WTC11 (cell line): Measurements from ENCODE around the gene CLEC16A. TPM values are rescaled to one million over a fixed set of nuclear protein-coding genes. Genes with fewer than 3 reads are reported as not detected.

Experiments
- ATAC-seq: fragments of 200-7000 bp; cut with Tn5 transposase; 2 replicates; pipeline ENCODE4 v1.10.0; 2021; ENCODE audit warnings: mild to moderate bottlenecking, moderate library complexity
- CTCF ChIA-PET: fragments of 300-600 bp; sonication (Branson Sonifier 250); formaldehyde crosslinking; loops from one replicate; lab custom pipeline; 2021; ENCODE audit warnings: antibody characterized with exemption; lab: Charles Lee
- POLR2A ChIA-PET: fragments of 350-600 bp; sonication (Branson Sonifier 250); formaldehyde crosslinking; loops from one replicate; lab custom pipeline; 2021; ENCODE audit warnings: antibody characterized with exemption; lab: Charles Lee
- DNase-seq: peaks from one replicate; pipeline ENCODE4 v3.0.0; 2021; ENCODE audit warnings: low spot score
- H3K27ac Mint-ChIP-seq: 2 replicates; pipeline ENCODE4 v1.8.0; 2021; ENCODE audit warnings: mixed read lengths
- H3K27me3 Mint-ChIP-seq: 2 replicates; pipeline ENCODE4 v1.8.0; 2021; ENCODE audit warnings: low read depth, mild to moderate bottlenecking, moderate library complexity, mixed read lengths
- H3K36me3 Mint-ChIP-seq: 2 replicates; pipeline ENCODE4 v1.8.0; 2021; ENCODE audit warnings: mixed read lengths
- H3K4me1 Mint-ChIP-seq: 2 replicates; pipeline ENCODE4 v1.8.0; 2022; ENCODE audit warnings: mixed read lengths
- H3K4me3 Mint-ChIP-seq: 2 replicates; pipeline ENCODE4 v1.8.0; 2021; ENCODE audit warnings: mild to moderate bottlenecking, moderate library complexity, mixed read lengths
- H3K9me3 Mint-ChIP-seq: 2 replicates; pipeline ENCODE4 v1.8.0; 2021; ENCODE audit warnings: mixed read lengths
- ARID4B ChIP-seq: sonication (generic); formaldehyde crosslinking; IDR thresholded peaks from 2 replicates; pipeline ENCODE4 v1.8.0; 2023; ENCODE audit warnings: missing genetic modification reagents, mild to moderate bottlenecking, borderline replicate concordance
- CBFB ChIP-seq: sonication (generic); formaldehyde crosslinking; IDR thresholded peaks from 2 replicates; pipeline ENCODE4 v1.8.1; 2022; ENCODE audit warnings: mild to moderate bottlenecking, low read depth, missing genetic modification reagents
- CDX4 ChIP-seq: fragments of 250-450 bp; sonication (Bioruptor Pico); IDR thresholded peaks from 2 replicates; pipeline ENCODE4 v1.9.0; 2021; ENCODE audit warnings: moderate library complexity, mild to moderate bottlenecking, inconsistent platforms, borderline replicate concordance
- CREB1 ChIP-seq: sonication (generic); formaldehyde crosslinking; IDR thresholded peaks from 2 replicates; pipeline ENCODE4 v1.8.0; 2023; ENCODE audit warnings: mild to moderate bottlenecking, missing genetic modification reagents
- E2F1 ChIP-seq: sonication (generic); formaldehyde crosslinking; IDR thresholded peaks from 2 replicates; pipeline ENCODE4 v1.8.0; 2022; ENCODE audit warnings: mild to moderate bottlenecking, missing genetic modification reagents
- E2F4 ChIP-seq: sonication (generic); formaldehyde crosslinking; IDR thresholded peaks from 2 replicates; pipeline ENCODE4 v1.8.1; 2022; ENCODE audit warnings: low read depth, mild to moderate bottlenecking, moderate library complexity, missing genetic modification reagents, borderline replicate concordance
- E2F5 ChIP-seq: sonication (generic); formaldehyde crosslinking; IDR thresholded peaks from 2 replicates; pipeline ENCODE4 v1.8.1; 2022; ENCODE audit warnings: mild to moderate bottlenecking, moderate library complexity, missing genetic modification reagents
- EMX1 ChIP-seq: fragments of 250-450 bp; sonication (Bioruptor Pico); IDR thresholded peaks from 2 replicates; pipeline ENCODE4 v1.8.0; 2021; ENCODE audit warnings: mild to moderate bottlenecking
- FOXK1 ChIP-seq: sonication (generic); formaldehyde crosslinking; IDR thresholded peaks from 2 replicates; pipeline ENCODE4 v1.8.0; 2022; ENCODE audit warnings: mild to moderate bottlenecking, moderate library complexity, missing genetic modification reagents
- FOXP1 ChIP-seq: sonication (generic); formaldehyde crosslinking; IDR thresholded peaks from 2 replicates; pipeline ENCODE4 v1.8.0; 2022; ENCODE audit warnings: missing genetic modification reagents, mild to moderate bottlenecking, moderate library complexity, borderline replicate concordance
- GTF2I ChIP-seq: fragments of 250-450 bp; sonication (Bioruptor Pico); conservative IDR thresholded peaks from 2 replicates; pipeline ENCODE4 v1.4.0; 2021; ENCODE audit warnings: mild to moderate bottlenecking
- HMGXB4 ChIP-seq: sonication (generic); formaldehyde crosslinking; IDR thresholded peaks from 2 replicates; pipeline ENCODE4 v1.8.1; 2023; ENCODE audit warnings: mild to moderate bottlenecking, moderate library complexity, missing genetic modification reagents
- MAX ChIP-seq: sonication (generic); formaldehyde crosslinking; IDR thresholded peaks from 2 replicates; pipeline ENCODE4 v1.8.0; 2022; ENCODE audit warnings: mild to moderate bottlenecking, missing genetic modification reagents
- MXD4 ChIP-seq: fragments of 250-450 bp; sonication (Bioruptor Pico); IDR thresholded peaks from 2 replicates; pipeline ENCODE4 v1.8.0; 2021; ENCODE audit warnings: mild to moderate bottlenecking, moderate library complexity, borderline replicate concordance
- NFATC4 ChIP-seq: fragments of 250-450 bp; sonication (Bioruptor Pico); IDR thresholded peaks from 2 replicates; pipeline ENCODE4 v1.9.0; 2021; ENCODE audit warnings: mild to moderate bottlenecking
- NFE2L1 ChIP-seq: sonication (generic); formaldehyde crosslinking; IDR thresholded peaks from 2 replicates; pipeline ENCODE4 v1.8.1; 2023; ENCODE audit warnings: missing genetic modification reagents
- NR1H2 ChIP-seq: sonication (generic); formaldehyde crosslinking; IDR thresholded peaks from 2 replicates; pipeline ENCODE4 v1.9.0; 2021; ENCODE audit warnings: mild to moderate bottlenecking, moderate library complexity, missing genetic modification reagents
- PRRX2 ChIP-seq: fragments of 250-450 bp; sonication (Bioruptor Pico); IDR thresholded peaks from 2 replicates; pipeline ENCODE4 v1.8.0; 2021; ENCODE audit warnings: mild to moderate bottlenecking
- RELA ChIP-seq: sonication (generic); formaldehyde crosslinking; IDR thresholded peaks from 2 replicates; pipeline ENCODE4 v1.8.1; 2022; ENCODE audit warnings: missing genetic modification reagents, mild to moderate bottlenecking, borderline replicate concordance
- TCF7 ChIP-seq: sonication (generic); formaldehyde crosslinking; IDR thresholded peaks from 2 replicates; pipeline ENCODE4 v1.8.0; 2022; ENCODE audit warnings: mild to moderate bottlenecking, low read depth, missing genetic modification reagents, moderate library complexity
- TP53 ChIP-seq: sonication (generic); formaldehyde crosslinking; IDR thresholded peaks from 2 replicates; pipeline ENCODE4 v1.8.1; 2023; ENCODE audit warnings: mild to moderate bottlenecking, missing genetic modification reagents
- USF1 ChIP-seq: sonication (generic); formaldehyde crosslinking; IDR thresholded peaks from 2 replicates; pipeline ENCODE4 v1.8.0; 2022; ENCODE audit warnings: mild to moderate bottlenecking, missing genetic modification reagents
- ZBTB21 ChIP-seq: sonication (generic); formaldehyde crosslinking; IDR thresholded peaks from 2 replicates; pipeline ENCODE4 v1.8.1; 2023; ENCODE audit warnings: mild to moderate bottlenecking, missing genetic modification reagents, borderline replicate concordance
- ZNF138 ChIP-seq: sonication (generic); formaldehyde crosslinking; conservative IDR thresholded peaks from 2 replicates; pipeline ENCODE4 v1.8.1; 2022; ENCODE audit warnings: mild to moderate bottlenecking, moderate library complexity, missing genetic modification reagents
- ZNF317 ChIP-seq: sonication (generic); formaldehyde crosslinking; IDR thresholded peaks from 2 replicates; pipeline ENCODE4 v1.8.1; 2023; ENCODE audit warnings: low read depth, mild to moderate bottlenecking, moderate library complexity, missing genetic modification reagents, borderline replicate concordance
- ZNF671 ChIP-seq: fragments of 250-450 bp; sonication (Bioruptor Pico); IDR thresholded peaks from 2 replicates; pipeline ENCODE4 v1.8.0; 2021; ENCODE audit warnings: mild to moderate bottlenecking
- total RNA-seq: library from RNA; stranded (reverse); gene quantifications from 3 replicates; pipeline ENCODE4 v1.2.3, GENCODE V29; 2021

CLEC16A gene
- total RNA-seq, 1 experiment from 2014 or later, result 14.4 TPM

GRCh38 chr16:10994571-10994970 is 50.2 kb downstream of the CLEC16A start:
- POLR2A ChIA-PET, result no interaction called here
- ATAC-seq, result no peak
- H3K4me3 Mint-ChIP-seq, result no peak overlapping the region
- peaks cover 8% of the 10 kb centered on the region for H3K36me3 Mint-ChIP-seq
- CTCF ChIA-PET, result no interaction called here
- no peaks in the 10 kb centered on the region for H3K27me3 Mint-ChIP-seq
- H3K4me1 Mint-ChIP-seq, result peaks cover 5% of the 10 kb centered on the region; the same call in 1 of the 2 replicates
- no peak overlapping the region for H3K27ac Mint-ChIP-seq
- DNase-seq, result no peak
- no peak for TF ChIP-seq E2F5 (CRISPR knock-in tag)
- TF ChIP-seq CBFB (CRISPR knock-in tag), result no peak
- no peak for TF ChIP-seq E2F4 (CRISPR knock-in tag)
- TF ChIP-seq CREB1 (CRISPR knock-in tag), result no peak
- TF ChIP-seq EMX1 (CRISPR knock-in tag), result no peak
- no peak for TF ChIP-seq HMGXB4 (CRISPR knock-in tag)
- no peak for TF ChIP-seq MAX (CRISPR knock-in tag)
- TF ChIP-seq FOXP1, result no peak
- TF ChIP-seq ZNF671 (CRISPR knock-in tag), result no peak
- no peak for TF ChIP-seq PRRX2
- no peak for TF ChIP-seq NR1H2 (CRISPR knock-in tag)
- TF ChIP-seq E2F1 (CRISPR knock-in tag), result no peak
- TF ChIP-seq NFATC4 (CRISPR knock-in tag), result no peak
- TF ChIP-seq ZNF138, result no peak
- no peak for TF ChIP-seq USF1 (CRISPR knock-in tag)
- TF ChIP-seq ZBTB21 (CRISPR knock-in tag), result no peak
- H3K9me3 Mint-ChIP-seq, result peaks cover 4% of the 10 kb centered on the region; the same call in 1 of the 2 replicates

GRCh38 chr16:10995565-10995964 is 51.2 kb downstream of the CLEC16A start:
- Mint-ChIP-seq H3K27me3 (no peaks in the 10 kb centered on the region), H3K27ac (no peak overlapping the region), H3K9me3 (peaks cover 4% of the 10 kb centered on the region; the same call in 1 of the 2 replicates), H3K4me3 (no peak overlapping the region), H3K36me3 (peaks cover 8% of the 10 kb centered on the region), H3K4me1 (peaks cover 5% of the 10 kb centered on the region; the same call in 1 of the 2 replicates)
- ChIA-PET CTCF (no interaction called here), POLR2A (no interaction called here)
- ATAC-seq (no peak), DNase-seq (no peak)
- no peak for TF ChIP-seq ARID4B
- no peak for TF ChIP-seq FOXK1 (CRISPR knock-in tag)
- no peak for TF ChIP-seq CDX4
- TF ChIP-seq GTF2I (CRISPR knock-in tag), result no peak
- no peak for TF ChIP-seq NFE2L1 (CRISPR knock-in tag)
- TF ChIP-seq PRRX2, result no peak
- TF ChIP-seq TCF7 (CRISPR knock-in tag), result no peak
- TF ChIP-seq RELA (CRISPR knock-in tag), result no peak
- TF ChIP-seq ZNF317 (CRISPR knock-in tag), result no peak
- TF ChIP-seq TP53 (CRISPR knock-in tag), result no peak
- no peak for TF ChIP-seq MXD4
